AG10803 (cell line): Measurements from ENCODE around the gene ZFC3H1.
A peak's percentile ranks its signal among the peaks of the same experiment; 100 is the strongest.

Experiments used
- DNase-seq: peaks from one replicate; pipeline ENCODE4 v3.0.0; 2010; ENCODE audit warnings: low read depth
- H3K4me3 ChIP-seq: 2 replicates; pipeline ENCODE4 v1.5.1; 2011; ENCODE audit warnings: mild to moderate bottlenecking, low read length, control low read depth
- CTCF ChIP-seq: conservative IDR thresholded peaks from 2 replicates; pipeline ENCODE4 v1.5.1; 2011; ENCODE audit warnings: mild to moderate bottlenecking, low read length, control low read depth, inconsistent platforms

ZFC3H1 gene

DNA sequence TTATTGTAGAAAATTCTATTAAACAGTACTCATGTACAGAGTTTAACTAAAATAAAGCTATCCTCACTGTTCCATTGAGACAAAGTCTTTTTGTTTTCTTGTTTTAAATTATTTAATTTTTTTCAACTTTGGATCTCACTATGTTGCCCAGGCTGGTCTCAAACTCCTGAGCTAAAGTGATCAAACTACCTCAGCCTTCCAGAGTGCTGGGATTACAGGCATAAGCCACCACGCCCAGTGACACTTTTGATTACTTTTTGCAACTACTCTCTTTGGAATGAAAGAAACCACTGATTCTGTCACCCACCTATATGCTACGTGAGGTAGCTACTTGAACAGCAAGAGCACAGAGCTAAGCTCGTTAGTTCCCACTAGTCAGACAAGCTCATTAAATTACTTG lies 17.1 kb downstream of the ZFC3H1 start:
- no peak for TF ChIP-seq CTCF
- DNase-seq: no peak
- no peak overlapping the region for H3K4me3 ChIP-seq

GRCh38 chr12:71645268-71645667 lies 18.4 kb downstream of the ZFC3H1 start:
- TF ChIP-seq CTCF: no peak
- no peak for DNase-seq
- H3K4me3 ChIP-seq: no peak overlapping the region

DNA sequence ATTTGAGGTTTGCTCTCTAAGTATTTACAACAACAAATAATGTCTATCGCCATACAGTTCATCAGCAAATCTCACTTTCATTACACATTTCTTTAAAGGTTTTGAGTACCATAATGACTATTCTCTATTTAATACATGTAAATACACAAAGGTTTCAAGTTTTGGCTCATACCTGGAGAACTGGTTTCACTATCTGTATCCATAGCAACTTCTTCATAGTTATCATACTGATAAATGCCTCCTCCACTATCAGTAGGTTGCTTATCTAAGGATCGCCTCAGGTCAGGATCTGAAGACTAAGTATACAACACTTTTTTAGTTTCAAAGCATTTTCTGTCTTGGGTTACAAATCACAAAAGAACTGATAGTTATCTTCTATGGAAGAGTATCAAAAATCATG lies 21.4 kb downstream of the ZFC3H1 start:
- no peak for DNase-seq
- no peak for TF ChIP-seq CTCF
- no peak overlapping the region for H3K4me3 ChIP-seq

DNA sequence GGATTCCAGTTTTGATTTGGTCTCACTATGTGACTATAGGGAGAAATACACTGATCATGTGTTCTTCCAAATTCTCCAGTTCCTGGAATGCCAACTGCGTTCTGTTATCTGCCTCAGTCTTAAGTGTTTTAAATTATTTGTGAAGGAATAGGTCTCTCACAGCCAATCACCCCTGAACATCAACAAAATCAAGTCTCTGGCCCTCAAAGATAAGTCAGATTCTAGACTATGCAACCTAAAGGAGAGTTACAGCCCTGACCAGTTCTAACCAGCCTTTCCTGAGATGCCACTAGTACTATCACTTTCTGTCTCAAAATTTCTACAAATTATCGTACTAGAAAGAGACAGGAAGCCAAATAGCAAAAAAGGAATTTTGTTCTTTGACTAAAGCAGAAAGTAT lies 22.3 kb downstream of the ZFC3H1 start:
- no peak for TF ChIP-seq CTCF
- DNase-seq: no peak
- H3K4me3 ChIP-seq: no peak overlapping the region

- no peak overlapping the region for H3K4me3 ChIP-seq
- no peak for TF ChIP-seq CTCF
- no peak for DNase-seq
Measured at GRCh38 chr12:71640316-71640715, 23.3 kb downstream of the ZFC3H1 start.

DNA sequence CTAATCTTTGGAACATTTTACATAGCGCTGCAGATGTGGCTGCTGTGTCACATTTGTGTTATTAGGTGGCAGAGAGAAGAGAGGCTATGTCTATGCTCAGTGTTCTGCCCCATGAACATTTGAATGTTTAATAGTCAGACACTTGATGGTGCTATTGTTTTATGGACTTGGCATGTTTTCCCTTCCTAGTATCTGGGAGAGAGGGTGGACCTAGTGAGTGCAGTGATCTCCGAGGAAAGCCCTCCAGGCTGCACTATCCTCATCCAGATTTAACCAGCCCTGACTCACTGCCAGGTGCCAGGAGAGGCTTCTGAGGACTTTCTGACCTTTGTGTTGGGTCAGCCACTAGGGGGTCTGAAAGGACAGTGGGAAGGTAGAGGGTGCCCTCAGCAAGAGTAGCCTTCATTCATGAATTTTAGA lies 24.3 kb downstream of the ZFC3H1 start:
- DNase-seq: no peak
- TF ChIP-seq CTCF: 0 out of 2 replicates have a peak, but pooled peaks have one; percentile 9
- H3K4me3 ChIP-seq: no peak overlapping the region

- no peak for DNase-seq
- TF ChIP-seq CTCF: no peak
- H3K4me3 ChIP-seq: no peak overlapping the region
Measured at GRCh38 chr12:71638499-71638898, 25.1 kb downstream of the ZFC3H1 start.
